ENCODE data around the gene MTFR1L. TPM values are rescaled to one million over a fixed set of nuclear protein-coding genes. Genes with fewer than 3 reads are reported as not detected.

MTFR1L gene
- total and polyA plus RNA-seq, 9 of the 15 experiments (the other 6 are each of a cell fraction or from before 2014, with no cell fraction given), result 41.4 to 98.5 (median 53.7) TPM

DNA sequence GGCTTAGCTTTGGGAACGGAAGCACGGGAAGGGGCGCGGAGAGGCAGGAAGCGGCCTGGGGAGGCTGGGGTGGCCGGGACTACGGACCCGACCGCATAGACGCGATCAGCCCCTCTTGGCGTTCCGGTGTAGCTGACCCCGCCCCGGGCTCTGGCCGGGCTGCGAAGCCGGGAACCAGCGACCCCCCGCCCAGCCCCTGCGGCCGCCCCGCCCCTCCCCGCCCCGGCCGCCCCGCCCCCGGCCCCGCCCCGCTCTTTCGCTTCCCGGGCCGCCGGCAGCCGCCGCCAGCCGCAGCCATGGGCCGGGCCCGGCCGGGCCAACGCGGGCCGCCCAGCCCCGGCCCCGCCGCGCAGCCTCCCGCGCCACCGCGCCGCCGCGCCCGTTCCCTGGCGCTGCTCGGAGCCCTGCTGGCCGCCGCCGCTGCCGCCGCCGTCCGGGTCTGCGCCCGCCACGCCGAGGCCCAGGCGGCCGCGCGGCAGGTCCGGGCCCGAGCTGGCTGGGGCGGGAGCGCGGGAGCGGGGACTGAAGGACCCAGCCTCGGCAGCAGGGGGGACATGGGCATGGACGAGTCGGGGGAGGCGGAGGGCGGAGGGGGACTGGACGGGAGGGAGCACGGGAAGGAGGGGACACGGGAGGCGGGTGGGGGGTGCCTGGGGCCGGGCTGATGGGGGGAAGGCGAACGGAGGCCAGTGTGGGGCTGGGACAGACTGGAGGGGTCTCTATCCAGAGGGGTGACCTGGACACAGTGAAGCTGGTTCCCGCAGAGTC lies 19.6 kb upstream of the MTFR1L start, which contains the start of gene SELENON (continued):
- TF ChIP-seq, protein P1, sequence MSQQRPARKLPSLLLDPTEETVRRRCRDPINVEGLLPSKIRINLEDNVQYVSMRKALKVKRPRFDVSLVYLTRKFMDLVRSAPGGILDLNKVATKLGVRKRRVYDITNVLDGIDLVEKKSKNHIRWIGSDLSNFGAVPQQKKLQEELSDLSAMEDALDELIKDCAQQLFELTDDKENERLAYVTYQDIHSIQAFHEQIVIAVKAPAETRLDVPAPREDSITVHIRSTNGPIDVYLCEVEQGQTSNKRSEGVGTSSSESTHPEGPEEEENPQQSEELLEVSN (IDR thresholded peaks at IDR 0.05; ENCODE audit: borderline replicate concordance in 1 of 2, extremely low read depth in 1 of 2, insufficient read depth in 1 of 2, insufficient read length in 1 of 2, low read depth in 1 of 2, low read length in 1 of 2, poor library complexity in 1 of 2, severe bottlenecking in 1 of 2), result peak in 1 of 2 experiments; percentile 83
- no peak for TF ChIP-seq SMARCA5 (IDR thresholded peaks at IDR 0.05)
- no peak for TF ChIP-seq MCM7 (IDR thresholded peaks at IDR 0.05)
- TF ChIP-seq HDAC3 (IDR thresholded peaks at IDR 0.05; ENCODE audit: borderline replicate concordance, partially characterized antibody), result no peak
- peak; percentile 43; the same call in 1 of the 2 replicates for TF ChIP-seq OTX1 (CRISPR knock-in tag; IDR thresholded peaks at IDR 0.05)
- no peak for TF ChIP-seq STAG1 (CRISPR knock-in tag; IDR thresholded peaks at IDR 0.05; ENCODE audit: borderline replicate concordance)
- TF ChIP-seq, protein P2, sequence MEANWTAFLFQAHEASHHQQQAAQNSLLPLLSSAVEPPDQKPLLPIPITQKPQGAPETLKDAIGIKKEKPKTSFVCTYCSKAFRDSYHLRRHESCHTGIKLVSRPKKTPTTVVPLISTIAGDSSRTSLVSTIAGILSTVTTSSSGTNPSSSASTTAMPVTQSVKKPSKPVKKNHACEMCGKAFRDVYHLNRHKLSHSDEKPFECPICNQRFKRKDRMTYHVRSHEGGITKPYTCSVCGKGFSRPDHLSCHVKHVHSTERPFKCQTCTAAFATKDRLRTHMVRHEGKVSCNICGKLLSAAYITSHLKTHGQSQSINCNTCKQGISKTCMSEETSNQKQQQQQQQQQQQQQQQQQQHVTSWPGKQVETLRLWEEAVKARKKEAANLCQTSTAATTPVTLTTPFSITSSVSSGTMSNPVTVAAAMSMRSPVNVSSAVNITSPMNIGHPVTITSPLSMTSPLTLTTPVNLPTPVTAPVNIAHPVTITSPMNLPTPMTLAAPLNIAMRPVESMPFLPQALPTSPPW (CRISPR knock-in tag; IDR thresholded peaks at IDR 0.05), result peak; percentile 78
- TF ChIP-seq, protein P3, sequence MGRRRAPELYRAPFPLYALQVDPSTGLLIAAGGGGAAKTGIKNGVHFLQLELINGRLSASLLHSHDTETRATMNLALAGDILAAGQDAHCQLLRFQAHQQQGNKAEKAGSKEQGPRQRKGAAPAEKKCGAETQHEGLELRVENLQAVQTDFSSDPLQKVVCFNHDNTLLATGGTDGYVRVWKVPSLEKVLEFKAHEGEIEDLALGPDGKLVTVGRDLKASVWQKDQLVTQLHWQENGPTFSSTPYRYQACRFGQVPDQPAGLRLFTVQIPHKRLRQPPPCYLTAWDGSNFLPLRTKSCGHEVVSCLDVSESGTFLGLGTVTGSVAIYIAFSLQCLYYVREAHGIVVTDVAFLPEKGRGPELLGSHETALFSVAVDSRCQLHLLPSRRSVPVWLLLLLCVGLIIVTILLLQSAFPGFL (CRISPR knock-in tag; IDR thresholded peaks at IDR 0.05), result no peak
- TF ChIP-seq, protein P4, sequence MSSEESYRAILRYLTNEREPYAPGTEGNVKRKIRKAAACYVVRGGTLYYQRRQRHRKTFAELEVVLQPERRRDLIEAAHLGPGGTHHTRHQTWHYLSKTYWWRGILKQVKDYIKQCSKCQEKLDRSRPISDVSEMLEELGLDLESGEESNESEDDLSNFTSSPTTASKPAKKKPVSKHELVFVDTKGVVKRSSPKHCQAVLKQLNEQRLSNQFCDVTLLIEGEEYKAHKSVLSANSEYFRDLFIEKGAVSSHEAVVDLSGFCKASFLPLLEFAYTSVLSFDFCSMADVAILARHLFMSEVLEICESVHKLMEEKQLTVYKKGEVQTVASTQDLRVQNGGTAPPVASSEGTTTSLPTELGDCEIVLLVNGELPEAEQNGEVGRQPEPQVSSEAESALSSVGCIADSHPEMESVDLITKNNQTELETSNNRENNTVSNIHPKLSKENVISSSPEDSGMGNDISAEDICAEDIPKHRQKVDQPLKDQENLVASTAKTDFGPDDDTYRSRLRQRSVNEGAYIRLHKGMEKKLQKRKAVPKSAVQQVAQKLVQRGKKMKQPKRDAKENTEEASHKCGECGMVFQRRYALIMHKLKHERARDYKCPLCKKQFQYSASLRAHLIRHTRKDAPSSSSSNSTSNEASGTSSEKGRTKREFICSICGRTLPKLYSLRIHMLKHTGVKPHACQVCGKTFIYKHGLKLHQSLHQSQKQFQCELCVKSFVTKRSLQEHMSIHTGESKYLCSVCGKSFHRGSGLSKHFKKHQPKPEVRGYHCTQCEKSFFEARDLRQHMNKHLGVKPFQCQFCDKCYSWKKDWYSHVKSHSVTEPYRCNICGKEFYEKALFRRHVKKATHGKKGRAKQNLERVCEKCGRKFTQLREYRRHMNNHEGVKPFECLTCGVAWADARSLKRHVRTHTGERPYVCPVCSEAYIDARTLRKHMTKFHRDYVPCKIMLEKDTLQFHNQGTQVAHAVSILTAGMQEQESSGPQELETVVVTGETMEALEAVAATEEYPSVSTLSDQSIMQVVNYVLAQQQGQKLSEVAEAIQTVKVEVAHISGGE (CRISPR knock-in tag; IDR thresholded peaks at IDR 0.05), result peak in 1 of 3 experiments; percentile 69; a peak in 2 of 6 replicates
- TF ChIP-seq U2AF2 (optimal IDR thresholded peaks at IDR 0.05; ENCODE audit: low read depth, low read length), result no peak
- no peak for TF ChIP-seq RUNX1 (IDR thresholded peaks at IDR 0.05; ENCODE audit: low read depth)
- no peak for TF ChIP-seq BCL6 (CRISPR knock-in tag; IDR thresholded peaks at IDR 0.05)
- no peak for TF ChIP-seq ZNF224 (CRISPR knock-in tag; IDR thresholded peaks at IDR 0.05)
- no peak for TF ChIP-seq ZNF23 (CRISPR knock-in tag; IDR thresholded peaks at IDR 0.05)
- TF ChIP-seq HMG20B (CRISPR knock-in tag; IDR thresholded peaks at IDR 0.05), result no peak
- no peak for TF ChIP-seq ZNF3 (CRISPR knock-in tag; IDR thresholded peaks at IDR 0.05)
- TF ChIP-seq WHSC1 (IDR thresholded peaks at IDR 0.05; ENCODE audit: low read length), result no peak
- no peak for TF ChIP-seq E2F3 (CRISPR knock-in tag; IDR thresholded peaks at IDR 0.05)
- 0 out of 4 replicates have a peak, but pooled peaks of 1 of the 2 experiments have one; percentile 41 for TF ChIP-seq MAZ (CRISPR knock-in tag; conservative IDR thresholded peaks at IDR 0.05 in 1 of 2, IDR thresholded peaks at IDR 0.05 in 1 of 2)
- no peak for TF ChIP-seq SMAD1 (IDR thresholded peaks at IDR 0.05; ENCODE audit: low read depth, low read length, partially characterized antibody)
- no peak for TF ChIP-seq TEAD1 (CRISPR knock-in tag; IDR thresholded peaks at IDR 0.05)
